CD4-positive, CD25-positive, alpha-beta regulatory T cell (primary cell): ENCODE data around the gene SOX5. TPM values are rescaled to one million over a fixed set of nuclear protein-coding genes. Genes with fewer than 3 reads are reported as not detected.

ENCODE experiments used
- ATAC-seq, 2 donors: fragments of 150-1000 bp; cut with Tn5 transposase; one replicate each; pipeline ENCODE4 v1.10.0; 2021; ENCODE audit warnings: low read depth in 2 of 2, moderate number of reproducible peaks in 2 of 2, moderate library complexity in 1 of 2
- DNase-seq, 3 donors: peaks; one replicate each; pipeline versions ENCODE4 v3.0.0 to v3.0.0-alpha.2; 2012 to 2022; ENCODE audit warnings: mixed read lengths in 1 of 3
- H3K27ac ChIP-seq: one replicate; pipeline ENCODE4 v1.7.0; 2013; ENCODE audit warnings: mild to moderate bottlenecking, low read length; ENCODE audit not compliant: insufficient read depth, poor library complexity, severe bottlenecking
- H3K27me3 ChIP-seq: one replicate; pipeline ENCODE4 v1.7.0; 2013; ENCODE audit warnings: low read length; ENCODE audit not compliant: control insufficient read depth, insufficient read depth
- H3K36me3 ChIP-seq: one replicate; pipeline ENCODE4 v1.7.0; 2013; ENCODE audit warnings: mild to moderate bottlenecking, low read length, moderate library complexity; ENCODE audit not compliant: control insufficient read depth, insufficient read depth
- H3K4me1 ChIP-seq: 2 replicates; pipeline ENCODE4 v1.7.0; 2013; ENCODE audit warnings: mild to moderate bottlenecking, low read length; ENCODE audit not compliant: insufficient read depth, control insufficient read depth, poor library complexity, severe bottlenecking
- H3K4me3 ChIP-seq: one replicate; pipeline ENCODE4 v1.7.0; 2013; ENCODE audit warnings: low read depth, mild to moderate bottlenecking, low read length, moderate library complexity
- H3K9me3 ChIP-seq, 2 experiments: 1 replicate in 1 of 2; 2 replicates in 1 of 2; pipeline ENCODE4 v1.7.0; 2013; ENCODE audit warnings: low read length in 2 of 2, mild to moderate bottlenecking in 1 of 2, moderate library complexity in 1 of 2; ENCODE audit not compliant: control insufficient read depth in 2 of 2
- H3K27ac Mint-ChIP-seq, 3 donors: one replicate each; pipeline ENCODE4 v1.8.0; 2020 to 2022; ENCODE audit warnings: mild to moderate bottlenecking in 3 of 3, mixed read lengths in 3 of 3, moderate library complexity in 2 of 3
- H3K27me3 Mint-ChIP-seq: one replicate; pipeline ENCODE4 v1.8.0; 2022; ENCODE audit warnings: mild to moderate bottlenecking, mixed read lengths
- H3K36me3 Mint-ChIP-seq: one replicate; pipeline ENCODE4 v1.8.0; 2020; ENCODE audit warnings: mixed read lengths
- H3K4me1 Mint-ChIP-seq, 4 donors: one replicate each; pipeline ENCODE4 v1.8.0; 2020 to 2022; ENCODE audit warnings: mixed read lengths in 4 of 4, mild to moderate bottlenecking in 1 of 4
- H3K4me3 Mint-ChIP-seq, 4 donors: one replicate each; pipeline ENCODE4 v1.8.0; 2020 to 2022; ENCODE audit warnings: mild to moderate bottlenecking in 4 of 4, mixed read lengths in 4 of 4, moderate library complexity in 3 of 4
- H3K9me3 Mint-ChIP-seq, 7 donors: one replicate each; pipeline ENCODE4 v1.8.0; 2020 to 2022; ENCODE audit warnings: mixed read lengths in 7 of 7, mild to moderate bottlenecking in 3 of 7, moderate library complexity in 2 of 7
- polyA plus RNA-seq, 4 donors: library from polyadenylated mRNA; unstranded; fragments of 300-500 nt; fragmentation: Illumina TruSeq; gene quantifications; one replicate each; pipeline ENCODE4 v1.2.3, GENCODE V29; 2021
- total RNA-seq: library from RNA; stranded (reverse); gene quantifications from one replicate; pipeline ENCODE4 v1.2.3, GENCODE V29; 2022

The SOX5 gene
- total and polyA plus RNA-seq, 5 donors from 2014 or later = not detected

- Mint-ChIP-seq H3K27ac (no peak overlapping the region), H3K9me3 (peaks cover 0 to 5% (median 0%) of the 10 kb centered on the region in 7 donors), H3K4me3 (no peak overlapping the region), H3K36me3 (no peaks in the 10 kb centered on the region), H3K4me1 (no peaks in the 10 kb centered on the region), H3K27me3 (no peaks in the 10 kb centered on the region)
- H3K36me3 ChIP-seq = no peaks in the 10 kb centered on the region
- ATAC-seq = no peak
- H3K27me3 ChIP-seq = no peaks in the 10 kb centered on the region
- no peak overlapping the region for H3K27ac ChIP-seq
- no peak for DNase-seq
- no peak overlapping the region for H3K4me3 ChIP-seq
- H3K4me1 ChIP-seq = no peaks in the 10 kb centered on the region
- no peaks in the 10 kb centered on the region for H3K9me3 ChIP-seq
Measured at GRCh38 chr12:23815810-23816209, 133.7 kb downstream of the SOX5 start.

- peaks cover 0 to 4% (median 1%) of the 10 kb centered on the region in 7 donors for H3K9me3 Mint-ChIP-seq
- Histone ChIP-seq H3K4me3 (no peak overlapping the region), H3K27me3 (no peaks in the 10 kb centered on the region), H3K4me1 (no peaks in the 10 kb centered on the region), H3K27ac (no peak overlapping the region), H3K9me3 (no peaks in the 10 kb centered on the region), H3K36me3 (no peaks in the 10 kb centered on the region)
- H3K27me3 Mint-ChIP-seq = no peaks in the 10 kb centered on the region
- no peaks in the 10 kb centered on the region for H3K4me1 Mint-ChIP-seq
- H3K27ac Mint-ChIP-seq = no peak overlapping the region
- ATAC-seq = no peak
- no peak for DNase-seq
- no peak overlapping the region for H3K4me3 Mint-ChIP-seq
- no peaks in the 10 kb centered on the region for H3K36me3 Mint-ChIP-seq
Measured at GRCh38 chr12:23813206-23813605, 136.3 kb downstream of the SOX5 start.

GRCh38 chr12:23810329-23810902 lies 139.1 kb downstream of the SOX5 start:
- no peaks in the 10 kb centered on the region for H3K4me1 Mint-ChIP-seq

GRCh38 chr12:23803540-23803939 lies 145.9 kb downstream of the SOX5 start:
- Mint-ChIP-seq H3K4me3 (no peak overlapping the region), H3K4me1 (no peaks in the 10 kb centered on the region), H3K27ac (no peak overlapping the region), H3K27me3 (no peaks in the 10 kb centered on the region), H3K9me3 (peaks cover 0 to 8% (median 5%) of the 10 kb centered on the region in 7 donors), H3K36me3 (no peaks in the 10 kb centered on the region)
- Histone ChIP-seq H3K9me3 (no peaks in the 10 kb centered on the region), H3K4me1 (no peaks in the 10 kb centered on the region), H3K36me3 (no peaks in the 10 kb centered on the region), H3K4me3 (no peak overlapping the region), H3K27ac (no peak overlapping the region), H3K27me3 (no peaks in the 10 kb centered on the region)
- DNase-seq = no peak
- ATAC-seq = no peak

More at GRCh38 chr12:23810329-23810902, 139.1 kb downstream of the SOX5 start:
- H3K4me3 Mint-ChIP-seq = no peak overlapping the region
- Histone ChIP-seq H3K4me1 (no peaks in the 10 kb centered on the region), H3K36me3 (no peaks in the 10 kb centered on the region), H3K9me3 (no peaks in the 10 kb centered on the region), H3K4me3 (no peak overlapping the region), H3K27ac (no peak overlapping the region), H3K27me3 (no peaks in the 10 kb centered on the region)
- no peaks in the 10 kb centered on the region for H3K36me3 Mint-ChIP-seq
- ATAC-seq (no peak), DNase-seq (no peak)
- no peak overlapping the region for H3K27ac Mint-ChIP-seq
- H3K9me3 Mint-ChIP-seq = peaks cover 0 to 9% (median 0%) of the 10 kb centered on the region in 7 donors
- H3K27me3 Mint-ChIP-seq = no peaks in the 10 kb centered on the region

- no peaks in the 10 kb centered on the region for H3K27me3 Mint-ChIP-seq
- Histone ChIP-seq H3K9me3 (no peaks in the 10 kb centered on the region), H3K4me3 (no peak overlapping the region), H3K27ac (no peak overlapping the region), H3K27me3 (no peaks in the 10 kb centered on the region), H3K4me1 (no peaks in the 10 kb centered on the region), H3K36me3 (no peaks in the 10 kb centered on the region)
- DNase-seq = no peak
- ATAC-seq = no peak
- no peaks in the 10 kb centered on the region for H3K4me1 Mint-ChIP-seq
- H3K9me3 Mint-ChIP-seq = peaks cover 0 to 8% (median 3%) of the 10 kb centered on the region in 7 donors
- no peak overlapping the region for H3K27ac Mint-ChIP-seq
- no peaks in the 10 kb centered on the region for H3K36me3 Mint-ChIP-seq
- H3K4me3 Mint-ChIP-seq = no peak overlapping the region
Measured at GRCh38 chr12:23795494-23795893, 154.0 kb downstream of the SOX5 start.

GRCh38 chr12:23781118-23781517 lies 168.4 kb downstream of the SOX5 start:
- Histone ChIP-seq H3K27me3 (no peaks in the 10 kb centered on the region), H3K4me3 (no peak overlapping the region), H3K4me1 (no peaks in the 10 kb centered on the region), H3K9me3 (no peaks in the 10 kb centered on the region), H3K27ac (no peak overlapping the region), H3K36me3 (no peaks in the 10 kb centered on the region)
- no peak overlapping the region for H3K27ac Mint-ChIP-seq
- no peaks in the 10 kb centered on the region for H3K4me1 Mint-ChIP-seq
- DNase-seq (no peak), ATAC-seq (no peak)
- no peaks in the 10 kb centered on the region for H3K36me3 Mint-ChIP-seq
- H3K27me3 Mint-ChIP-seq = no peaks in the 10 kb centered on the region
- peaks cover 0 to 5% (median 2%) of the 10 kb centered on the region in 7 donors for H3K9me3 Mint-ChIP-seq
- H3K4me3 Mint-ChIP-seq = no peak overlapping the region

GRCh38 chr12:23775208-23775607 lies 174.3 kb downstream of the SOX5 start:
- H3K9me3 ChIP-seq = no peaks in the 10 kb centered on the region
- no peaks in the 10 kb centered on the region for H3K27me3 Mint-ChIP-seq
- no peak overlapping the region for H3K27ac Mint-ChIP-seq
- no peaks in the 10 kb centered on the region for H3K36me3 Mint-ChIP-seq
- no peaks in the 10 kb centered on the region for H3K36me3 ChIP-seq
- H3K4me1 Mint-ChIP-seq = no peaks in the 10 kb centered on the region
- no peak overlapping the region for H3K4me3 Mint-ChIP-seq
- H3K9me3 Mint-ChIP-seq = peaks cover 0 to 6% (median 0%) of the 10 kb centered on the region in 7 donors
- no peaks in the 10 kb centered on the region for H3K4me1 ChIP-seq
- H3K4me3 ChIP-seq = no peak overlapping the region
- no peak for DNase-seq
- no peaks in the 10 kb centered on the region for H3K27me3 ChIP-seq
- H3K27ac ChIP-seq = no peak overlapping the region
- no peak for ATAC-seq

GRCh38 chr12:23771240-23771949 lies 178.1 kb downstream of the SOX5 start:
- DNase-seq (no peak), ATAC-seq (no peak)
- Histone ChIP-seq H3K9me3 (no peaks in the 10 kb centered on the region), H3K4me3 (no peak overlapping the region), H3K27me3 (no peaks in the 10 kb centered on the region), H3K27ac (no peak overlapping the region), H3K4me1 (no peaks in the 10 kb centered on the region), H3K36me3 (no peaks in the 10 kb centered on the region)
- Mint-ChIP-seq H3K27ac (no peak overlapping the region), H3K9me3 (peaks cover 0 to 5% (median 0%) of the 10 kb centered on the region in 7 donors), H3K27me3 (no peaks in the 10 kb centered on the region), H3K4me3 (no peak overlapping the region), H3K36me3 (no peaks in the 10 kb centered on the region), H3K4me1 (no peaks in the 10 kb centered on the region)
